Activated CD4-positive, alpha-beta T cell treated with anti-CD3 and anti-CD28 coated beads for 1 hour (primary cell): ENCODE results near the gene ISM1.
A peak's percentile ranks its signal among the peaks of the same experiment; 100 is the strongest.

Experiments
- DNase-seq: peaks from one replicate; pipeline ENCODE4 v3.0.0-alpha.2; 2020

The ISM1 gene

DNA sequence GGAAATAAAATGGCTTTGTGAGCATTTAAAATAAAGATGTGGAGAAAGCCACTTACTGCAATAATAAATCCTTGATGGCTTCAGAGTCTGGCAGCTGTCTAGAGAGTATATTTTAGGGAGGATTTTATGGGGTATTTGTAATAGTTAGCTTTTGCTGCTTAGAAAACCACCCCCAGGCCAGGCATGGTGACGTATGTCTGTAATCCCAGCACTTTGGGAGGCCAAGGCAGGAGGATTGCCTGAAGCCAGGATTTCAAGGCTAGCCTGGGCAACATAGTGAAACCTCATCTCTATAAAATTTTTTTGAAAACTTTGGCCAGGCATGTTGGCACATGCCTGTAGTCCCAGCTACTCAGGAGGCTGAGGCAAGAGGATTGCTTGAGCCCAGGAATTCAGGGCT lies 63.8 kb downstream of the ISM1 start:
- DNase-seq = no peak

DNA sequence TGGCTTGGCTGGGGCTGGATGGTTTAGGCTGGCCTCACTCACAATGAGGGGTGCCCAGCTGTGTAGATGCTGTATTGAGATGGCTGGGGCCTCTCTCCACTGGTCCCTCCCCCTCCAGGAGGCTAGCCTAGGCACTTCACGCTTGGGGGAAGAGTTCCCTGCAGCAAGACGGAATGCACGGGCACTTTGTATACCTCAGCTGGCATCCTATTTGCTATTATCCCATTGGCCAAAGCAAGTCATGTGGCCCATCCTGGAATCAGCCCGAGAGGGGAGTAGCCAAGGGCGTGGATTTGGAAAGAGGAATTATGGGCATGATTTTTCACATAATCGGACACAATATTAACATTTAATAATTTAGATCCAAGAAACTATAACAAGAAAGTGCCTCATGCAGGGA lies 64.3 kb downstream of the ISM1 start:
- DNase-seq = no peak

GRCh38 chr20:13286052-13286451 lies 65.0 kb downstream of the ISM1 start:
- DNase-seq = no peak

DNA sequence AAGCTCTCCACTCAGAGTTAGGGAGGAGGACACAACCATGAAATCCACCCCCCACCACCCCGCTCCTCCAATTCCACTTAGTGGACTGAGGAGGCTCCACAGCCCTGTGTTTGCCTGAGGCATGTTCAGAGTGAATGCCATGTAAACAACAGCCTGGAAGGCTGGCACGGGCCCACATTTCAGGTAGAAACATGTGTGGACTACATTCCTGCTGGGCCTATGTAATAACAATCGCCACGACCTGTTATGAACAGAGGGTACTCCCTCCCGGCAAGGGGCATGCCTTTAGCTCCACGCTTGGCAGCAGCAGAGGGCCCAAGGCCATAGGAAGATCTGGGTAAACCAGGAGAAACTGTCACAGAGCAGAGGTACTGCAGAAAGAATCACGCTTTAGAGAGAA lies 65.5 kb downstream of the ISM1 start:
- no peak for DNase-seq

DNA sequence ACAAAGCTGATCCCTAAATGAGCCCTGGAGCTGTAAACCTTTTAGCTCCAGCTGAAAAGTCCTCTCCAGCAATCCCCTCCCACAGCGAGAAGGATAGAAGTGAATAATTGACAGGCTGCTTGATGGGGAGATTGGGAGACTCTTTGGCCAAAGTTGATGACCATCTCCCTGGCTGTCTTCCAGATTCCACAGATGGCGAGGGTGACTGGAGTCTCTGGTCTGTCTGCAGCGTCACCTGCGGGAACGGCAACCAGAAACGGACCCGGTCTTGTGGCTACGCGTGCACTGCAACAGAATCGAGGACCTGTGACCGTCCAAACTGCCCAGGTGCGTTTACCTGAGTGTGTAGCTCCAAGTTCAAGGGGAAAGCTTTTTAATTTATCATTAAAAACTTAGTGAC lies 67.3 kb downstream of the ISM1 start:
- DNase-seq = no peak

- no peak for DNase-seq
These were observed 68.0 kb downstream of the ISM1 start for GRCh38 chr20:13289031-13289430.

GRCh38 chr20:13290724-13291123 lies 69.7 kb downstream of the ISM1 start:
- no peak for DNase-seq

GRCh38 chr20:13291157-13291556 lies 70.1 kb downstream of the ISM1 start:
- no peak for DNase-seq

DNA sequence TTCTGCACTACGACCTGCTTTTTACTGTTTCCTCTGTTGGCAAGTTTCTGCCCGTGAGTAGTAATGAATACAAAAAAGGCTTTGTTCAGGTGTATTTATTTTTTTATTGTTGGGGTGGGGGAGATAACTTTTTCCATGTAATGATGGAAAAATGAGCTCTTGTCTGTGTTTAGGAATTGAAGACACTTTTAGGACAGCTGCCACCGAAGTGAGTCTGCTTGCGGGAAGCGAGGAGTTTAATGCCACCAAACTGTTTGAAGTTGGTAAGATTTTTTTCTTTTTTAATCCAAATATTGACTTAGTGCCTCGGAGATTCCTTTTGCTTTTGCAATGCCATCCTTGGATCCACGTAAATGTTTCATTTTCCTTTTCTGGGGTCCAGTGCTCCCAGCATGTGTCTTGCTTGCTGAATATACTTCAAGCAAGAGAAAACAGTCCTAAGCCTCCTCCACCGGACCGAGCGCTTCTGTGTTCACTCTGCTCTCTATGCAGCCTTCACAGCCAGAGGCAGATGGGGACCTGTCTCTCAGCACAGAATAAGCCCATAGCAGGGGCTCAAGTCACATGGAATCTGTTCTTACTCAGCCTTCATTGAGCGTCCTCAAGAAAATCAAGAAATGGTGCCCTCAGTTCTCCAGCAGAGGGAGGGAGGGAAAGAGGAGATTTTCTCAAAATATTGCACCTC lies 71.3 kb downstream of the ISM1 start:
- no peak for DNase-seq

DNA sequence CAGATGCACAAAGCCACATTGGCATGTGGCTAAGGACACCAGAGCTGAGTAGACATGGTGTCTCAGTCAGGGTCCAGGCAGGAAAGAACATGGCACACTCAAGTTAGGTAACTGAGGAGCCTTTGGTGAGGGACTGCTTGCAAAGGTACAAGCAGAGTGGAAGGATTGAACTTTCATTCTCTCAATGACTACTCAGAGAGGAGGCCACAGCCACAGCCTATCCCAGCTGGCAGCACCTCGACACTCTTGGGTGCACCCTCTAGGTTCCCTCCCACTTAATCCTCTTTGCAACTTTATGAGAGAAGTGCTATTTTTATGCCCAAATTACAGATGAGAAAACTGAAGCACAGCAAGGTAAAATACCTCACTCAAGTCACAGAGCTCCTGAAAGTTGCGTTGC lies 73.4 kb downstream of the ISM1 start:
- no peak for DNase-seq

DNA sequence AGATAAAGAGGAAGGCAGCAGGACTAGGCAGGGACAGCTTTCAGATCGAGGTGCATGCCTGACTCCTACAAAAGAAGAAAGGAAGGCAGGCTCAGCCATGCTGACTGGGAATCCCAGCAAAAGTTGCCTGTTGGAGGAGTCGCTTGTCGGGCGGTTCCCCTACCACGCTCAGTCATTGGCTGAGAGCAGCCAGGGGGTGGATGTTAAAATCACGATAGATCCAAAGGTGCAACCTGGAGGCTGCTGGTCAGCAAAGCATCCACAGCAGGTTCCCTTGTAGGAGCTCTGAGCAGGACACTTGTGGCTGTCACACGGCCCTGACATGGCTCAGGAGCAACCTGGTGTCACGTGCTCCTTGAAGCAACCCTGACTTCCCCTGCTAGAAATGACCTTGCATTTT lies 74.6 kb downstream of the ISM1 start:
- DNase-seq = no peak

DNA sequence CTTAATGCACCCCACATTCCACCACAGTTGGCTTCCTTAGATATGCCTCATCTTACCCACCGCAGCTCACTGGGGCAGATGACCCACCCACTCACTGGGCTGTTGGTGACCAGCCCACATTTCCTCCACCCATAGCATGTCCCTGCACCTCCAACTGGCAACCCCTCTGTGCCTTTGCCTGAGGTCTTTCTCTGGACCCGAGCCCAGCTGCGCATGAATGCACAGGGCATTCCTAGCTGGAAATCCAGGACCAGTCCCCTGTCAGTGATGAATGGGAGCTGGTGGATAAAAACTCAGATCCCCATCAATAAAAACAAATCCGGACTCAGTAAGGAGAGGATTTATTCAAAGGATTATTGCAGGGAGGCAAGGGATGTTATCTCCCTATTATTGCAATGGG lies 75.0 kb downstream of the ISM1 start:
- no peak for DNase-seq

DNA sequence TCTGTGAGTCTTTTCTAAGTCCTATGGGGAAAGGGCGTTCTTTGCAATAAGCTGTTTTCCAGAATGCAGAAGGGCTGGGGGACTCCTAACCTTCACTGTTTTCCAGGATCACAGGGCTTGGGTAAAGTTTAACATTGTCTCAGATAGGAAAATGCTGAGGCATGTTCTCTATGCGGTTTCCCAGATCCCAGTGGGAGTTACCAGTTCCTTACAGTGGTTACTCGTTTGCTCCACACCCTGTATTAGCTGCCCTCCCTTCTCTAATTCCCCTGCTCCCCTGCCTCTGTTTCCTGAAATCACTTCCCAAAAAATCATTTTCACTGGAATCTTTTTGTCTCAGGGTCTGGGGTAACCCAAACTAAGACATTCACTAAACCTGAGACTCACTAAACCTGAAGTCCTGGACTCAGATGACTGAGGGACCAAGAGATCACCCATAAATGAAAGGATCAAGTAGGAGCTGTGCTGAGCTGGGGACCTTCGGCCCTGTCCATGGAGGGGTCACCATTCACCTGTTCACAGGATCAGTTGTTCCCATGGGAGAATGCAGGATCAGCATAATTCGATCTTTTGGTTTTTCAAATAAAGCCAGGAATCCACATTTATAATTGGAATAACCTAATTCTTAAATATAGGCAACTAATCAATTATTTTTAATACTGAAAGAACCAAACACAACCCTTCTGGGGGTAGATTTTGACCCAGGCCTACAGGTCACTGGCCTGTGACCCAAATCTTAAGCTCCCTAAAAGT lies 76.2 kb downstream of the ISM1 start:
- no peak for DNase-seq

DNA sequence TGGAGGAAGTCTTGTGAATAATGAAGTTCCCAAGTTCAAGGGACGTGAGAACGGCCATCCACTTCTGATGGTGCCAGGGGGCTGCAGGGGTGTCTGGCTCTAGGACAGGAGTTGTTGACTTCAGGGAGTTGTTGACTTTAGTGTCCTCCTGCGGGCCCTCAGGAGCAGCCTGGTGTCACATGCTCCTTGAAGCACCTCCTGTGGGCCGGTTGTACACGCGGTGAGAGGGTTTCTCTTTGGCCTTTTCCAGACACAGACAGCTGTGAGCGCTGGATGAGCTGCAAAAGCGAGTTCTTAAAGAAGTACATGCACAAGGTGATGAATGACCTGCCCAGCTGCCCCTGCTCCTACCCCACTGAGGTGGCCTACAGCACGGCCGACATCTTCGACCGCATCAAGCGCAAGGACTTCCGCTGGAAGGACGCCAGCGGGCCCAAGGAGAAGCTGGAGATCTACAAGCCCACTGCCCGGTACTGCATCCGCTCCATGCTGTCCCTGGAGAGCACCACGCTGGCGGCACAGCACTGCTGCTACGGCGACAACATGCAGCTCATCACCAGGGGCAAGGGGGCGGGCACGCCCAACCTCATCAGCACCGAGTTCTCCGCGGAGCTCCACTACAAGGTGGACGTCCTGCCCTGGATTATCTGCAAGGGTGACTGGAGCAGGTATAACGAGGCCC lies 77.8 kb downstream of the ISM1 start:
- no peak for DNase-seq

- DNase-seq = no peak
These were observed 78.3 kb downstream of the ISM1 start for GRCh38 chr20:13299401-13299800.

DNA sequence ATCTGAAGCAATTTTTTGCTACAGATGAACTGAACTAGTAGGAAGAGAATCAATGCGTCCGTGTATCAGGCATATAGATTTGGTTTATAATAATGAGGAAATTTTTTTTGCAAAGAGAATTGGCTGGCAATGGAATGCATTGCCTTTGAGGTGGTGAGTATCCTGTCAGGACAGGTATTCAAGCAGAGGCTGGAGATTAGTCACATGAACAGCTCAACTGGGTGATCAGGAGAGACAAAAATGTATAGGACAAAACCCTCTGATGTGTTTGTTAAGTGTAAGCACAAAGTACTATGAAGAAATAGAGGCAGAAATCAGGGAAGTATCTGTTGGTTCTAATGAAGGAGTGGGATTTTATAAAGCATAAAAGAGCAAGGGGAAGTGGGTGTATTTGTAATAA lies 80.5 kb downstream of the ISM1 start:
- DNase-seq = no peak

DNA sequence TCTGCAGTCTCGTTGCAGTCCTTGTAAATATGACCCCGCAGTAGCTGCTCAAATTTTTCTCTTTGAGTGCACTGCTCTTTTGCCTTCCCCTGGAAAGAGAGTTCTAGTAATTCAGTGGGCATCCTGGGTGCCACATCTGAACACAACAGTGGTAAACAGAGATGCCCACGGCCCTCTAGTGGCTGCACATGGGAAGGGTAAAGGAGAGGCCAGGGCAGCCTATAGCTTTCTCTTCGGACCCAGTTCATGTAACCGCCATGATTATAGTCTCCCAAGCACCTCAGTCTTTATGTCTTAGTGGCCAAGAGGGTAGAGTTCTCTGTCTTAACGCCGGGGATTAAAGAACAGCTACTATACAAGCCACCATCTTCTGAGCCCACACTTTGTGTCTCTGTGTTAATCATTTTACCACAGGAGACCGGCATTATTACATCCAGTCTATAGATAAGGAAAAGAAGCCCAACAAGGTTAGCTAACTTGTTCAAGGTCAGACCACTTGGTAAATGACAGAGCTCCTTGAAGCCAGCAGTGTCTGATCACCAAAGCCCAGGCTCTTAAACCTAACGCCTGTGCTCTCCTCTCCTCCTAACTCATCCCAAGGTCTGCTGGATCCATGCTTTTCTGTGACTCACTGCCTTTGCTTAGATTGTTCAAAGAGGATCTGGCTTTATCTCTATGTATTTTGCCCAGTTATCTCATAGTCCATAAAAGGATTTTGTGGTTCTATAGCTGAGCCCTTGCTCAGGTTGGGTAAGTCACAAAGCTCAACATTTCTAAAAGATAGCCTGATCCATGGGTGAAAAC lies 81.8 kb downstream of the ISM1 start:
- peak; percentile 20 for DNase-seq

DNA sequence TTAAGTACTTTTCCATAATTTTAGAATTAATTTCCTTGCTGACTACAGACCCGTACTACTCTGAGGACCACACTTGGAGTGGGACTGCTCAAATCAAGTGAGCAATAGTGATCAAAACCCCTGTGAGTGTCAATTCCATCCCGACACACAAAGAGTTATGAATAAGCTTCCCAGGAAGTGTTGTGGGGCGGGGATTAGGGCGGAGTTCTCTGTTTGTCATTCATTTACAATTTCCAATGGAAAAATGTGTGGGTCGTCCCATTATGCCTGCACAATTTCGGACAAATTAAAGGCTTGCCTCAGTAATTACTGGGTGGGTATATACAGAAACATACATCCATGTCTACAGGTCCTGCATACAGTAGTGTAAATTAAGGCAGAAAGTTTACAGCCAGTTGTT lies 84.2 kb downstream of the ISM1 start:
- DNase-seq = no peak

- no peak for DNase-seq
These were observed 86.6 kb downstream of the ISM1 start for GRCh38 chr20:13307562-13308163.

DNA sequence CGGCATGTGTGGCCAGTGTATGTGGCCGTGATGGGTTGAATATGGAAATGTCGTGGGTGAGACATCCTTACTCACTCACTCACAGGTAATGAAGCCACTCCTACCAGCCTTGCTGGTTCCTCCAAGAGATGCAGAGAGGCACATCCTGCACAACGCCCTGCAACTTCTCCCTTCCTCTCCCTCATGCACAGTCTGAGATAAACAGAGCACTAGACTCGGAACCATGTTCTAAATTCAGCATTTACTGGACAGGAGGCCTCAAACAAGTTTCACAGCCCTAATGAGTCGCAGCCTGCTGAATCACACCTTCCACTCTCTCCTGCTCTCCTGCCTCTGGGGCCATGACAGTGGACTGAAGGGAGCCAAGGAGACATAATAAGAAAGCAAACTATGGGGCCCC lies 91.2 kb downstream of the ISM1 start:
- no peak for DNase-seq

DNA sequence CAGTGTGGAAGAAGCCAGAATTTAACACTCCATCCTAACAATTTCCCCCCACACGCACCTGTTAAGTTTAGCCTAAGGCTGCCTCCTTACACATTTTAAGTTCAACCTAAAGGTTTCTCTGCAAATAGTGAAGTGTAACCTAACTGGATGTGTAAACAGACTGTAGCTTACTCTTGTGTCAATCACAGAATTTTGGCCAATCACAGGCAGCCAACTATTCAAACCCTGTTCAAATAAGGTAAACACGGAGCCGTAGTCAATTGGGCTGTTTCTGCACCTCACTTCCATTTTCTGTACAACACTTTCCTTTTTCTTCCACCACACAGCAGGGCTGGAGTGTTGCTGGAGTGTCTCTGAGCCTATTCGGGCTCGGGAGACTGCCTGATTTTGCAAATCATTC lies 92.1 kb downstream of the ISM1 start:
- no peak for DNase-seq

GRCh38 chr20:13317439-13317838 lies 96.4 kb downstream of the ISM1 start:
- DNase-seq = no peak
